Mesothelial cell of epicardium (in vitro differentiated cells): ENCODE measurements around the gene GGA1. TPM values are rescaled to one million over a fixed set of nuclear protein-coding genes. Genes with fewer than 3 reads are reported as not detected.

Experiments used
- DNase-seq, 2 experiments: peaks; one replicate each; pipeline ENCODE4 v3.0.0; 2021; ENCODE audit warnings: low spot score in 2 of 2; ENCODE audit not compliant: unreplicated experiment in 2 of 2
- H3K27ac Mint-ChIP-seq: 2 replicates; pipeline ENCODE4 v1.8.0; 2021; ENCODE audit warnings: mixed read lengths
- H3K27me3 Mint-ChIP-seq: 2 replicates; pipeline ENCODE4 v1.8.0; 2021; ENCODE audit warnings: low read depth, mixed read lengths
- H3K36me3 Mint-ChIP-seq: 2 replicates; pipeline ENCODE4 v1.8.0; 2021; ENCODE audit warnings: mixed read lengths
- H3K4me1 Mint-ChIP-seq: 2 replicates; pipeline ENCODE4 v1.8.0; 2021; ENCODE audit warnings: mixed read lengths
- H3K4me3 Mint-ChIP-seq: 2 replicates; pipeline ENCODE4 v1.8.0; 2021; ENCODE audit warnings: mild to moderate bottlenecking, moderate library complexity, mixed read lengths
- H3K9me3 Mint-ChIP-seq: 2 replicates; pipeline ENCODE4 v1.8.0; 2021; ENCODE audit warnings: mixed read lengths
- total RNA-seq: library from RNA; stranded (reverse); gene quantifications from 3 replicates; pipeline ENCODE4 v1.2.1, GENCODE V29; 2021
- TF ChIP-seq, protein P1 (sequence below): fragments of 200-600 bp; sonication (generic); IDR thresholded peaks from one replicate; pipeline ENCODE4 v1.5.0; 2021; ENCODE audit warnings: antibody characterized with exemption; ENCODE audit not compliant: unreplicated experiment

Gene GGA1
- total RNA-seq, 1 donor from 2014 or later = 107 TPM

- no peak overlapping the region for H3K27ac Mint-ChIP-seq
Observed at GRCh38 chr22:37672920-37673455, 64.4 kb downstream of the GGA1 start.

GRCh38 chr22:37674248-37674647 is 65.6 kb downstream of the GGA1 start:
- Mint-ChIP-seq H3K27me3 (no peaks in the 10 kb centered on the region), H3K36me3 (no peaks in the 10 kb centered on the region), H3K9me3 (no peaks in the 10 kb centered on the region), H3K4me1 (peaks cover 23% of the 10 kb centered on the region), H3K4me3 (no peak overlapping the region), H3K27ac (peak overlapping the region; percentile 34)
- no peak for DNase-seq
- TF ChIP-seq, protein P1, sequence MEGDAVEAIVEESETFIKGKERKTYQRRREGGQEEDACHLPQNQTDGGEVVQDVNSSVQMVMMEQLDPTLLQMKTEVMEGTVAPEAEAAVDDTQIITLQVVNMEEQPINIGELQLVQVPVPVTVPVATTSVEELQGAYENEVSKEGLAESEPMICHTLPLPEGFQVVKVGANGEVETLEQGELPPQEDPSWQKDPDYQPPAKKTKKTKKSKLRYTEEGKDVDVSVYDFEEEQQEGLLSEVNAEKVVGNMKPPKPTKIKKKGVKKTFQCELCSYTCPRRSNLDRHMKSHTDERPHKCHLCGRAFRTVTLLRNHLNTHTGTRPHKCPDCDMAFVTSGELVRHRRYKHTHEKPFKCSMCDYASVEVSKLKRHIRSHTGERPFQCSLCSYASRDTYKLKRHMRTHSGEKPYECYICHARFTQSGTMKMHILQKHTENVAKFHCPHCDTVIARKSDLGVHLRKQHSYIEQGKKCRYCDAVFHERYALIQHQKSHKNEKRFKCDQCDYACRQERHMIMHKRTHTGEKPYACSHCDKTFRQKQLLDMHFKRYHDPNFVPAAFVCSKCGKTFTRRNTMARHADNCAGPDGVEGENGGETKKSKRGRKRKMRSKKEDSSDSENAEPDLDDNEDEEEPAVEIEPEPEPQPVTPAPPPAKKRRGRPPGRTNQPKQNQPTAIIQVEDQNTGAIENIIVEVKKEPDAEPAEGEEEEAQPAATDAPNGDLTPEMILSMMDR = no peak

More at GRCh38 chr22:37672920-37673455, 64.4 kb downstream of the GGA1 start:
- H3K4me3 Mint-ChIP-seq = no peak overlapping the region
- DNase-seq = no peak
- H3K27me3 Mint-ChIP-seq = no peaks in the 10 kb centered on the region
- TF ChIP-seq, protein P1 = no peak
- H3K36me3 Mint-ChIP-seq = no peaks in the 10 kb centered on the region
- H3K9me3 Mint-ChIP-seq = no peaks in the 10 kb centered on the region
- H3K4me1 Mint-ChIP-seq = peaks cover 22% of the 10 kb centered on the region

- Mint-ChIP-seq H3K36me3 (no peaks in the 10 kb centered on the region), H3K27ac (peak within 1 kb of the TSS; percentile 95), H3K4me3 (peak within 1 kb of the TSS; percentile 72), H3K4me1 (peaks cover 23% of the 10 kb centered on the region), H3K9me3 (no peaks in the 10 kb centered on the region), H3K27me3 (no peaks in the 10 kb centered on the region)
- no peak for DNase-seq
- TF ChIP-seq, protein P1 = no peak
Observed at GRCh38 chr22:37674951-37675929, 66.6 kb downstream of the GGA1 start, which contains the start of gene LGALS1. Gene LGALS1, plus strand, starts transcription at chr22:37675636. Its CDS starts 67 bp downstream, at chr22:37675703.

DNA sequence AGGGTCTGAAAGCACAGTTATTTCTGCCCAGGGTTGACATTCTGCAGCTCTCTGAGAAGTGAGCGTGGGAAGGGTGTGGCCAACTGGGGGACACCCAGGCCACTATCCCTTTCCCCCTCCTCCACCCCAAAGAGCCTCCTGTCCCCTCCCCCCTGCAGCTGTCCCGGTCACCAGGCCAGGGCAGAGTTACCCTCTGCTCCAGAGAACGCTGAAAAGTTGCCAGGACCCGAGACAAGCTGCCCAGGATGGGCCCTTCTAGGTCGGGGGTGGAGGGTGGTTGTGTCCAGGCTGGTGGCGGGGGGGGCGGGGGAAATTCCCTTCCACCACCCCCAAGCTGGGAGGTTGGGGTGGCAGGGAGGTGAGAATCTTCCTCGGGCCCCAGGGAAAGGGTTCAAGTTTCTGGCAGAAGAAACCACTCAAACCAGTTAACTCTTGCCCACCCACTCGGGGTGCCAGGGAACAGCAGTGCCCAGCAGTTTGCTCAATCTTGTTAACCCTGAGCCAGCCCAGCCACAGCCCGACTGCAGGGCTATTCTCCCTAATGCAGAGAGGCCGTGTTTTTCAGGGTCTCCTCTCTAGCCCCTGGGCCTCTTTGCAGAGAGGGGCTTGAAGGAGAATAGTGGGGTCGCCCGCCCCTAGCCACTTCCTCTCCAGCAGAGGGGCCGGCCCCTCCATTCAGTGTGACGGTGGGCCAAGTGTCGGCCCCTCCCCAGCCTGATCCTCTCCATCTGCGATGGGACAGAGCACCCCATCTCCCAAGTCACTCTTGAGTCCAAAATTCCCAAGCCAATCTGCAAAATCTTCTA is 67.5 kb downstream of the GGA1 start:
- TF ChIP-seq, protein P1 = no peak
- Mint-ChIP-seq H3K27me3 (no peaks in the 10 kb centered on the region), H3K9me3 (no peaks in the 10 kb centered on the region), H3K4me1 (peaks cover 25% of the 10 kb centered on the region), H3K27ac (peak overlapping the region; percentile 95), H3K4me3 (peak overlapping the region; percentile 72), H3K36me3 (no peaks in the 10 kb centered on the region)
- no peak for DNase-seq

- TF ChIP-seq, protein P1 = no peak
- Mint-ChIP-seq H3K27me3 (no peaks in the 10 kb centered on the region), H3K9me3 (no peaks in the 10 kb centered on the region), H3K4me1 (peaks cover 30% of the 10 kb centered on the region), H3K4me3 (peak overlapping the region; percentile 72), H3K27ac (peak overlapping the region; percentile 95), H3K36me3 (no peaks in the 10 kb centered on the region)
- peak; percentile 74 to 79 for DNase-seq
Observed at GRCh38 chr22:37676736-37677492, 68.3 kb downstream of the GGA1 start.
